ENCODE results near the gene SAYSD1.

GRCh38 chr6:39128832-39129231, 13.8 kb upstream of the SAYSD1 start:
- no peak for TF ChIP-seq GATA2 (IDR thresholded peaks at IDR 0.05; ENCODE audit: low read depth, low read length)
- no peak for TF ChIP-seq GATA3 (IDR thresholded peaks at IDR 0.05; ENCODE audit: low read depth, low read length)

Data from SH-SY5Y (cell line).